IPS-18a (cell line): ENCODE results near the gene EHBP1.

Experiments used
- H3K27ac ChIP-seq: one replicate; pipeline ENCODE4 v1.5.1; 2013; ENCODE audit warnings: low read length
- H3K27me3 ChIP-seq: one replicate; pipeline ENCODE4 v1.6.1; 2013; ENCODE audit warnings: mild to moderate bottlenecking, low read length; ENCODE audit not compliant: control insufficient read depth, insufficient read depth
- H3K36me3 ChIP-seq: one replicate; pipeline ENCODE4 v1.6.1; 2013; ENCODE audit warnings: low read depth, low read length; ENCODE audit not compliant: control insufficient read depth
- H3K4me1 ChIP-seq: one replicate; pipeline ENCODE4 v1.6.1; 2013; ENCODE audit warnings: low read depth, low read length; ENCODE audit not compliant: control insufficient read depth
- H3K4me3 ChIP-seq: one replicate; pipeline ENCODE4 v1.5.1; 2013; ENCODE audit warnings: low read length
- H3K9ac ChIP-seq: one replicate; pipeline ENCODE4 v1.6.1; 2013; ENCODE audit warnings: mild to moderate bottlenecking, low read length, moderate library complexity
- H3K9me3 ChIP-seq: one replicate; pipeline ENCODE4 v1.6.1; 2013; ENCODE audit warnings: low read depth, low read length; ENCODE audit not compliant: control insufficient read depth

Gene EHBP1

DNA sequence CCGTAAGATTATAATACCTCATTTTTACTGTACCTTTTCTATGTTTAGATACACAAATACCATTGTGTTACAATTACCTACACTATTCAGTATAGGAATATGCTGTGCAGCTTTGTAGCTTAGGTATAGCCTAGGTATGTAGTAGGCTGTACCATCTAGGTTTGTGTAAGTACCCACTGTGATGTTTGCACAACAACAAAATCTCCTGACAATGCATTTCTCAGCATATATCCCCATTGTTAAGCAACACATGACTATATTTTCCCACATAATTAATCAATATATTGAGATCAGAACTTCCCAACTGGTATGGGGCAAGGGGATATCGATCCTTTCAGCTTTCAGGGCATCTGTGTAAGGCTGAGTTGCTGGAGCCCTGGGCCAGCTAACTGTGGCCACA is 238.8 kb downstream of the EHBP1 start:
- H3K4me3 ChIP-seq = no peak overlapping the region
- H3K27ac ChIP-seq = no peak overlapping the region
- no peaks in the 10 kb centered on the region for H3K4me1 ChIP-seq
- H3K36me3 ChIP-seq = no peaks in the 10 kb centered on the region
- H3K9me3 ChIP-seq = no peaks in the 10 kb centered on the region
- no peaks in the 10 kb centered on the region for H3K27me3 ChIP-seq
- no peak overlapping the region for H3K9ac ChIP-seq

DNA sequence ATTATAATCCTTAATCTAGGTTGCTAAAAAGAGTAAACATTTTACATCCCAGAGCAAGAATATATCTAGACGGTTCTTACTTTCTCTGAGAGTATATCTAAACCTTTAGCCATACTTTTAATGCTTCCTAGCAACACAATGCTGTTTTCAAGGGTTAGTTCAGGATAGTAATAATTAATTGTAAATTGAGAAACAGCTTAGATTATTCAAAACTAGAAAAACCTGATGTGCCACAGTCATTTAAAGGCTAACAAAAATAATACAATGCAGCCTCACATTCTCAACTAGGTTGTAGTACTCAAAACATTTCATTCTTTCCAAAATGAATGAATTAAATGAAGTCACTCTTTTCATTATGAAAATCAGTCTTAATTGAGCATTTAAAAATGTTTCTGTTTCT is 241.9 kb downstream of the EHBP1 start:
- Histone ChIP-seq H3K4me3 (no peak overlapping the region), H3K9me3 (no peaks in the 10 kb centered on the region), H3K9ac (no peak overlapping the region), H3K27me3 (no peaks in the 10 kb centered on the region), H3K27ac (no peak overlapping the region), H3K36me3 (no peaks in the 10 kb centered on the region), H3K4me1 (no peaks in the 10 kb centered on the region)

DNA sequence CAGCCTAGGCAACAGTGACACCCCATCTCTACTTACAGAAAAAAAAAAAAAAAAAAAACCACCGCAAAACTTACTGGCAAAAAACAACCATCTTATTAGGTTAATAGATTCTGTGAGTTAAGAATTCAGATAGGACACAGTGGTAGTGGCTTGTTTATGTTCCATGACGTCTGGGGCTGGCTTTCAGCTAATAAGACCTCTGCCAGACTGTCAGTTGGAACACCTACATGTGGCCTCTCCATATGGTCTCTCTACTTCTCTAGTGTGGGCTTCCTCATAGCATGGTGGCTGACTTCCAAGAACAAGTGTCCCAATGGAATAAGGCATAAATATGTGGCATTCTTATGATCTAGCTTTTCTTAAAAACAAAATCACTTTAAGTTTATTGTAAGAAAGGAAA is 251.1 kb downstream of the EHBP1 start:
- H3K4me3 ChIP-seq = no peak overlapping the region
- H3K4me1 ChIP-seq = no peaks in the 10 kb centered on the region
- peaks cover 10% of the 10 kb centered on the region for H3K36me3 ChIP-seq
- H3K27me3 ChIP-seq = no peaks in the 10 kb centered on the region
- no peak overlapping the region for H3K27ac ChIP-seq
- H3K9ac ChIP-seq = no peak overlapping the region
- no peaks in the 10 kb centered on the region for H3K9me3 ChIP-seq

DNA sequence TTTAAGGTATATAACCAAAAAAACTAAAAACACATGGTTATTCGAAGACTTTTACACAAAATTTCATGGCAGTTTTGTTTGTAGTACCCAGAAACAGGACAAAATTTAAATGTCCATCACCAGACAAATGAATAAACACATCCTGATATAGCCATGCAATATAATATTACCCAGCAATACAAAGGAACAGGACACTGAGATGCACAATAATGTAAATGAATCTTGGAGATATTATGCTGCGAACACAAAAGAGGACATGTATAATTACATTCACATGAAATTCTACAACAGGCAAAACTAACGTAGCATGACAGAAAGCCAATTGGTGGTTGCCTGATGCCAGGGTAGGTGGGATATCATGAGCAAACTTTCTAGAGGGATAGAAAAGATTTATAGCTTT is 252.7 kb downstream of the EHBP1 start:
- Histone ChIP-seq H3K4me3 (no peak overlapping the region), H3K27ac (no peak overlapping the region), H3K36me3 (peaks cover 10% of the 10 kb centered on the region), H3K9me3 (no peaks in the 10 kb centered on the region), H3K27me3 (no peaks in the 10 kb centered on the region), H3K9ac (no peak overlapping the region), H3K4me1 (no peaks in the 10 kb centered on the region)

DNA sequence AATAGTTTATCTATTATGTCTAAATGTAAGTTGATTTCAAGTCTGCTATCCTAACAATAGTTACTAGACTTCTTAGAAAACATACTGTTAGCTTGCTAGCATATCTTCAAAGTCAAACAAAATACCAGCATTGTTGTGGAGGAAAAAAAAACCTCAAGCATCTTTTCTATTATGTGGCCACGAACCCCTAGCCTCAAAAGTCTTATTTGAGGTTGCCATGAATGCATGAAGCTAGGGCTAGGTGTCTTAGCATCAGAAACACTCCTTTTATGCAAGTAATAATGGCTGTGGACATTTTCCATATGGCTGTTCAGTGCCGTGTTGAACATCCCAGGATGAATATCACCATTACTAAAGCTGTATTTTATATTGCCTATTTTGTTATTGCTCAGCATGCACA is 258.5 kb downstream of the EHBP1 start:
- Histone ChIP-seq H3K4me1 (no peaks in the 10 kb centered on the region), H3K36me3 (peaks cover 5% of the 10 kb centered on the region), H3K27me3 (no peaks in the 10 kb centered on the region), H3K9me3 (no peaks in the 10 kb centered on the region), H3K27ac (no peak overlapping the region), H3K9ac (no peak overlapping the region), H3K4me3 (no peak overlapping the region)

DNA sequence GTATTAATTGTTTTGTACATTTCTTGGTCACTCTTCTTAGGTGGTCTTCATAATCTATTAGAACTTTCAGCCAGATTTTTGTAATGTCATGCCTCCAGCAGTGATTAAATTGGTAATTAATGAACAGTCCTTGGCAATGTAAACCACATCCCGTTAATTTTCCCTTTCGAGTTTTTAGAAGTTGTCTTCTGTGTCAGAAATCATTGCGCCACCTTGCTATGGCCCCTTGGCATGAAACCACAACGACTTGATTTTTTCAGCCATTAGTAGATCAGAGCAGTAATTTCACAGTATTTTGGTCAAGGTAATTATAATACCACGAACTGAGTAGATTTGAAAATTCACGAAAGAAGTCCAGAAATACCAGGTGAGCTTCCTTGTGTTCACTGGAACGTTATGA is 259.2 kb downstream of the EHBP1 start:
- H3K36me3 ChIP-seq = peaks cover 3% of the 10 kb centered on the region
- no peaks in the 10 kb centered on the region for H3K27me3 ChIP-seq
- H3K4me1 ChIP-seq = no peaks in the 10 kb centered on the region
- no peak overlapping the region for H3K9ac ChIP-seq
- no peaks in the 10 kb centered on the region for H3K9me3 ChIP-seq
- no peak overlapping the region for H3K4me3 ChIP-seq
- H3K27ac ChIP-seq = no peak overlapping the region

DNA sequence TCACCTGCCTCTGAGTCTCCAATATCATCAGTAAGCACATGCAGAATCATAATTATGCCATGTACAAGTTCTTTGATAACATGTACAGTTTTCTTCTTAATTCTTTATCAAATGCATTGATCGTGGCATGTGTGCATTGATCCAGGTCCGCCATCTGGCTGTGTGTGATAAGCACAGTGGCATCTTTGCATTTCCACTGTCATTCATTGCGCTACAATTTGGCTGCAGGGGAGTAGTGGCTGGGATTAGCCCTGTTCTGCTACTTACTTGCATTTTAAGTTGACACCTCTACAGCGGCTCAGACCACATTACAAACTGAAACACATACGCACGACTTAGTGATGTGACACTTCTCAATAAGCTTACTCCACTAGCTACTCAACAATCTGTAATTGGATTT is 261.5 kb downstream of the EHBP1 start:
- no peaks in the 10 kb centered on the region for H3K9me3 ChIP-seq
- no peak overlapping the region for H3K4me3 ChIP-seq
- H3K4me1 ChIP-seq = no peaks in the 10 kb centered on the region
- H3K27ac ChIP-seq = no peak overlapping the region
- no peaks in the 10 kb centered on the region for H3K27me3 ChIP-seq
- H3K9ac ChIP-seq = no peak overlapping the region
- peaks cover 3% of the 10 kb centered on the region for H3K36me3 ChIP-seq

DNA sequence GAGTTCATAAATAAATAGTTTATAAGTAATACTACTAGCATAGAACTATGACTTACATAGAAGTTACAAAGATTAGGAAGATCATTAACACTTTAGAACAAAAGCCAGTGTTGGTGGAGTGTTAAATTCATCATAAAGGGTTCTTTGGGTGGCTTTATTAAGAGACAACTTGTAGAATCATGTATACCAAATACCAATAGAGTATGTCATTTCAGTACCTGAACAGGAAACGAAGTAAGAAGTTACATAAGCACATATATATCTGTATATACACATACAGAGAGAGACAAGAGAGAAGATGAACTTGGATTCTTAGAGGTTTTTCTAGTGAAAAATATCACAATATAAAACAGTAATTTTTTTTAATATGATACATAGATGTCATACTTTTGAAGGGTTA is 262.7 kb downstream of the EHBP1 start:
- no peaks in the 10 kb centered on the region for H3K27me3 ChIP-seq
- peaks cover 4% of the 10 kb centered on the region for H3K4me1 ChIP-seq
- H3K4me3 ChIP-seq = no peak overlapping the region
- no peak overlapping the region for H3K9ac ChIP-seq
- H3K9me3 ChIP-seq = no peaks in the 10 kb centered on the region
- H3K27ac ChIP-seq = no peak overlapping the region
- peaks cover 3% of the 10 kb centered on the region for H3K36me3 ChIP-seq

DNA sequence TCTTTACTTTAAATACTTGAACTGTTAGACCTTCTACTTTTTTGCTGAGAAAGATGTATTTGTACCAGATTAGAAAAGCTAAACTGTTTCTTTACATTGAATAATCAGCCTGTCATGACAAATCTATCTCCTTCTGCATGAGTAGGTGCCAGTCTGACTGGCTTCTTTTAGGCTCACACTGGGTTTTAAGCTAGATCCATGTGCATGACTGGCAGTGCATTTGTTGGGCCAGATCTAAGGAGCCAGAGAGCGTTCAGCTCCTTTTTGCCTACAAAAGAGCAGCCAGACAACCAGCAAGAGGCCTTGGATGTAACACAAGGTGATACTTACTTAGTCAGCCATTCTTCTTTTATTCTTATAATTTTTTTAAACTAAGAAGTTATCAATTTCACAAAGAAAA is 263.2 kb downstream of the EHBP1 start:
- H3K27ac ChIP-seq = no peak overlapping the region

DNA sequence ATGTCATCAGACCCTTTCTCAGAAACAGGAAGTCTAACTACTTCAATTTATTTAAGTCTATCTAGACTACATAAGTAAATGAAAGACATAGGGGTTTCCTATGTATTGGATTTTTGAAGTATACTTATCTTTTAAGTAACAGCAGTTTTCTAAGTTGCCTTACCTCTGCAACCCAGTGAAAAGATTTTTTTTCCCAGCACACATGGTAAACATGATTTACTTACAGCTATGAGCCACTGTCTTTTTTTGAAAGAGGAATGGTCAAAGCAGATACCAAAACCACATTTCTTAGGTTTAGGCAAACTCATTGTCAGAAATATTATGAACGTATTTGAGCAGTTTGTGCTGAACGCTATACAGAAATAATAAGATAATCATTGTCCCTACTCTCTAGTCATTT is 266.4 kb downstream of the EHBP1 start:
- Histone ChIP-seq H3K27ac (no peak overlapping the region), H3K9ac (no peak overlapping the region), H3K27me3 (no peaks in the 10 kb centered on the region), H3K9me3 (no peaks in the 10 kb centered on the region), H3K36me3 (no peaks in the 10 kb centered on the region), H3K4me3 (no peak overlapping the region), H3K4me1 (peaks cover 5% of the 10 kb centered on the region)

More for the DNA sequence above, 263.2 kb downstream of the EHBP1 start:
- Histone ChIP-seq H3K4me3 (no peak overlapping the region), H3K9ac (no peak overlapping the region), H3K36me3 (peaks cover 3% of the 10 kb centered on the region), H3K9me3 (no peaks in the 10 kb centered on the region), H3K27me3 (no peaks in the 10 kb centered on the region), H3K4me1 (peaks cover 4% of the 10 kb centered on the region)

DNA sequence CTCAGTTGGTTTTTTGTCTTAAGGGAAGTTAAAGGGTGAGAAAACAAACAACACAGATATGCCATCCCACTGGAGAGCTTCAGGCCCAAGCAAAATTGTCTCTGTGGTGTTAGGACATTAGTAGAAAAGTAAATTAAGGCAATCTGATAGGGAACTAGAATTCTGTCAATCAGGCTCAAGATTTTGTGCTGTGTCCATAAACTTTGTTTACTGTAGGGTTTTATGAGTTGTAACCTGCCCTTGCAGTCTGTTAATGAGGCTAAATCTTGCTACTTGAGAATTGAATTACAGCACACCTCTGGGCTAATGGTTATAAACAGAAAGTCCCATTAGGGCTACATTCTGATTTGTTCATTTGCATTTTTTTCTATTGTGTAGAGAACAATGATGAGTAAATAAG is 267.1 kb downstream of the EHBP1 start:
- Histone ChIP-seq H3K27ac (no peak overlapping the region), H3K9ac (no peak overlapping the region), H3K36me3 (no peaks in the 10 kb centered on the region), H3K27me3 (no peaks in the 10 kb centered on the region), H3K9me3 (no peaks in the 10 kb centered on the region), H3K4me3 (no peak overlapping the region), H3K4me1 (peaks cover 8% of the 10 kb centered on the region)

DNA sequence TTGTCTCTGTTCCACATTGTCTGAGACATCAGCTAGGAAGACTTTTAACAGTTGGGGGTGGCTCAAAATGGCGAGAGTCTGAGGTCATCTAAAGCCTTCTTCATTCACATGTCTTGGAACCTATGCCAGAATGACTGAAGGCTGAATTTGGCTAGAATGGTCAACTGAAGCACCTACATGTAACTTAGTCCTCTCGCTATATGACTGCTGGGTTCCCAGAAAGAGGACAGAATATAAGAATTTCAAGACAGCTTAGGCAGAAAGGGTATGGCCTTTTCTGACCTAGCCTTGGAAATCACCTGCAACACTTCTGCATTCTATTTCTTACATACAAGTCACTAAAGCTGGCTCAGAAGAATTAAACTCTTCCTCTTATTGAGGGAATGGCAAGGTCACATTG is 269.5 kb downstream of the EHBP1 start:
- no peak overlapping the region for H3K4me3 ChIP-seq
- H3K27me3 ChIP-seq = no peaks in the 10 kb centered on the region
- H3K9me3 ChIP-seq = no peaks in the 10 kb centered on the region
- H3K4me1 ChIP-seq = peaks cover 8% of the 10 kb centered on the region
- no peak overlapping the region for H3K27ac ChIP-seq
- H3K9ac ChIP-seq = no peak overlapping the region
- peaks cover 8% of the 10 kb centered on the region for H3K36me3 ChIP-seq
